Neural progenitor cell (in vitro differentiated cells): Measurements from ENCODE around the gene P3H1.

ENCODE experiments used
- CTCF ChIP-seq: fragments of 200-600 bp; sonication (generic); IDR thresholded peaks from 2 replicates; pipeline ENCODE4 v1.5.1; 2017; ENCODE audit warnings: antibody characterized with exemption, mild to moderate bottlenecking
- EZH2 ChIP-seq: fragments of 200-600 bp; sonication (generic); IDR thresholded peaks from 2 replicates; pipeline ENCODE4 v1.6.1; 2017; ENCODE audit warnings: antibody characterized with exemption, mild to moderate bottlenecking, moderate library complexity

- no peak for TF ChIP-seq CTCF
- TF ChIP-seq EZH2, result no peak
These were observed 13.8 kb downstream of the P3H1 start for GRCh38 chr1:42753070-42753469.
